Measurements from ENCODE around the gene OSBPL5. TPM values are rescaled to one million over a fixed set of nuclear protein-coding genes. Genes with fewer than 3 reads are reported as not detected.
A peak's percentile ranks its signal among the peaks of the same experiment; 100 is the strongest.

OSBPL5 gene
- total RNA-seq, 1 donor from 2014 or later = 16.6 TPM

DNA sequence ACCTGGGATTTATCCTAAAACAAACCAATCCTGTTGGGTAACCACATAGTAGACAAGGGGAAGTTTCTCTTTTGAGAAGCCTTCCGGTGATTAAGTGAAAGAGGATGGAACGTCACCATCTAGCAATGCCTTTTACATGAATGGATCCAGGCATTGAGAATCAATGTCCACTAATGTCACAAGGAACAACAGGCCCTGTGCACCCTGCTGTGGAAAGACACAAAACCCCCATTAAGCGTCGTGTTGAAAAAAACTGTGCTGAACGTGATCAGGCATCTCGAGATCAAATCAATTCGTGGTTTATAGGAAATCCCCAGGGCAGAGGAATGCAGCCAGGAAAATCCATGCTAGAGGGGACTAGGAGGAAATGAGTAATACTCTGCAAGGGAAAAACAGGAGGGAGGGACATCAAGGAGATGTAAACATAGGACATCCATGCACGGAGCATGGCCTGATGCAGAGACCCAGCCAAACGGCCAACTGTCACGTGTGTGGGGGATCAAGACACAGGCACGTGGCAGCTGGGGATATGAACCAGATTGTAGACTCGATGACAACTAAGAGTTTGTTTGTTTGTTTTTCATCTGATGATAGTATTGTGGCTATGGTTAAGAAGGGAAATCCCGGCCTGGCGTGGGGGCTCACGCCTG lies 69.3 kb downstream of the OSBPL5 start:
- intact Hi-C loops (cut with DNase I) = loop anchor here (10.0 kb wide), 1 partner anchor 121 kb away; no protein-coding TSS in a partner anchor
- DNase-seq (ENCODE audit: low spot score) = peak; percentile 75

DNA sequence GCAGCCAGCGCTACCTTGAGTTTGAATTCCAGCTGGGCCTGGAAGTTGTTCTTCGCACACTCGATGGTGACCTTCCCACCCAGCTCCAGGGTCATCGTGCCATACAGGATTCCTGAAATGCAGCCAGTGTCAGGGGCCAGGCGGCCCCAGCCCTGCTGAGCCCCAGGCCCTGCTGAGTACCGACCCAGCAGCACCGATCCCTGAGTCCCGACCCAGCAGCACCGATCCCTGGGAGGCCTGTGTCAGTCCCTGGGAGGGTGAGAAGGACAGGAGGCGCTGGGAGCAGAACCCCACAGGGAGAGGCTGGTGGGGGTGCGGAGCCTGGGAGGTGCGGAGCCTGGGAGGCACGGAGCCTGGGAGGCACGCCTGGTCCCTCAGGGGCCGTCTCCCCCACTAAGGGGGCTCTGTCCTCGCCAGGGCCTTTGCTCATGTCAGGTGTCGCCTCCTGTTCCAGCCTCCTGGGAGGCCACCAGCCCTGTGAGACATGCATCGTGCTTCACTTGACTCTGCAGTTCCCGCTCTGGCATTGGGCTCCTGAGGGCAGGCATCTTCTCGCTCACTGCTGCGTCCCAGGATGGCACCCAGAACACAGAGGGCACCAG lies 70.8 kb downstream of the OSBPL5 start:
- peak; percentile 69 for DNase-seq (ENCODE audit: low spot score)
- intact Hi-C loops (cut with DNase I) = loop anchor here (10.0 kb wide), 1 partner anchor 120 kb away; no protein-coding TSS in a partner anchor

DNA sequence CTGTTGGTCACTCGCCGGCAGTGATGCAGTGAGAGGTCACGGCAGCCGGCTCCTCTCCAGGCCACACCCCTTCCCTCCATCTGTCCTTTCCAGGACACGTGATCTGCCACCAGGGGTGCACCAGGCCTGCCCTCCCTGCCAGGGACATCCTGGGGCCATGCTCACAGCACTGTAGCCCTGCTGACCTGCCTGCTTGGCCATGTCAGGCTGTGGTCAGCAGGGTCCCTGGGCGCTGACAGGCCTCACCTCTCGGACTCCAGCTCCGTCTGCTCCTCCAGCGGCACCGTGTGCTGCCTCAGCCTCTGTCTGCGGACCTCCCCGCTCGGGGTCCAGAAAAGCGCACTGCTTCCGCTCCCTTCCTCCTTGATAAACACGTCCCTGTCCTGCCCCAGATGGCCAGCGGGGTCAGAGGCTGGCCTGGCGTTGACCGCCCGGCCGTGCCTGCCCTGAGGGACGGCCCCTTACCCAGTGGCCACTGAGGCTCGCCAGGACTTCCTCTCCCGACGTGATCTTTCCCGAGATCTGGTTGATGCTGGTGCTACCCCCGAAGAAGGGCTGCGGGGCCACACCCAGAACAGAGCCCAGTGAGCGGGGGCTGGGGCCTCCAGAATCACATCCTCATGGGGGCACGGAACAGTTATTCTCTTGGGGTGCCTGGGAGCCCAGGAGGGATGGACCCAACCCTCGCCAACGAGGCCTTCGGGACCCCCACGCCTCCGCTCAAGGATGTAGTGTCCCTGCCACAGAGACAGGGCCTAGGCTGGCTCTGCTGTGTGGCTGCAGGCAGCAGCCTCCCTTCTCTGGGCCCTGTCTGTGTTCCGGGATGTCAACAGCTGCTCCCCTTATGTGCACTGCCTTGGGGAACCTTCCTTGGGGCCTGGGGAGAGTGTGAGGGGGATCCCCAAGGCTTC lies 71.6 kb downstream of the OSBPL5 start:
- DNase-seq (ENCODE audit: low spot score) = peak; percentile 61
- intact Hi-C loops (cut with DNase I) = loop anchor here (10.0 kb wide), 1 partner anchor 119 kb away; no protein-coding TSS in a partner anchor

DNA sequence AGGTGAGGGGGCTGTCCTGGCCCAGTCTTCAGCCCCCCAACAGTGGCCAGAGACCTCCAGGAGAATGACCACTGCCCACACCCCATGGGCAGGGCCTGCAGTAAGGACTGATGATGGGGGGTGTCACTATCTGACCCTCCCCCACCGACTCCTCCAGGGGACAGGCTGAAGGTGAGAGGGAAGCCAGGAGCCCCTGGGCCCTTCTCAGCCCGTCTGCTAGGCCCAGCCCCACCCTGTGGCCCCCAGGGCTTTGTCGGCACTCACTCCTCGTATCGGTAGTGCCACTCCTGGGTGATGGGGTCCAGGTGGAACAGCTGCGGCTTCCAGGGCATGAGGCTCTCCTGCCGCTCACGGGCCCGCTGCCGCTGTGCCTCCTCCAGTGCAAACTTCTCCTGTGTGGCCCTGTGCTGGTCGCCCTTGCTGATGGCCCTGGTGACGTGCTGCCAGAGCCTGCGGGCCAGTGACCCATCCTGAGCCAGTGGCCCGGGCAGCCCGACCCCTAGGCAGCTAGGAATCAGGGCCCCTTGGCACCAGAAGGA lies 72.4 kb downstream of the OSBPL5 start:
- intact Hi-C loops (cut with DNase I) = loop anchor here (10.0 kb wide), 1 partner anchor 118 kb away; no protein-coding TSS in a partner anchor
- no peak for DNase-seq (ENCODE audit: low spot score)

DNA sequence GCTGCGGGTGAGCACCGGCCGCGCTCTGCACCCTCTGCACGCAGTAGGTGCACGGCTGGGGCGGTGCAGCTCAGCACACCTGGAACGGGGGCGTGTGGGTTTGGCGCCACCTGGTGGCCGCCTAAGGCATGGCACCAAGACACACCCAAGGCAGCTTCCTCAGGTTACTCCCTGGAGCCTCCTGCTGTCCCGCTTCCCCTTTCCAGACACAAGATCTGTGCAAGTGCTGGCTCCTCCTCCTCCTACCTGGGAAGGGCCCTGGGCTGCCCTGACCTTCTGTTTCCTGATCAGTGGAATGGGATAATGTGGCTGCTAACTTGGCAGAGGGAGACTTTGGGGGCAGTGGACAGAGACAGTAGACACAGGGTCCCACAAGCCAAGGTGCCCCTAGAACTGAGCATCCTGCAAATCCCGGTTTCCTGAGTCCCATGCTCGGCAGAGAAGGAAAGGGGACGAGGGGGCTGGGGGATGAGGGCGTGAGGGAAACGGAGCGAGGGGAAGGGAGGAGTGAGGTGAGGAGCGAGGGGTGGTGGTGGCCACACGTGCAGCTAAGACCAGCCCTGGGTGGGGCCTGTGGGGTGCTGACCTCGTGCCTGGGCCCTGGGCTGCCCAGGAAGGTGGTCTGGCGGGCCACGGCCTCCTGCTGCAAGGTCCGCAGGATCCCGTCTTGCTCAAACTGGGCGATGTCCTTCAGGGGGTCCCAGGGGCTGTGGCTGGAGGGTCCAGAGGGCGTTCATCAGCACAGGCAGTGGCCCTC lies 73.1 kb downstream of the OSBPL5 start:
- intact Hi-C loops (cut with DNase I) = loop anchor here (1.0 to 10.0 kb wide), 2 partner anchors 55 to 117 kb away; no protein-coding TSS in a partner anchor
- DNase-seq (ENCODE audit: low spot score) = peak; percentile 88

- intact Hi-C loops (cut with DNase I) = loop anchor here (1.0 to 10.0 kb wide), 2 partner anchors 54 to 116 kb away; no protein-coding TSS in a partner anchor
- peak; percentile 63 for DNase-seq (ENCODE audit: low spot score)
These were observed 73.8 kb downstream of the OSBPL5 start for GRCh38 chr11:3091081-3091845.

- intact Hi-C loops (cut with DNase I) = loop anchor here (10.0 kb wide), 1 partner anchor 115 kb away; no protein-coding TSS in a partner anchor
These were observed 74.8 kb downstream of the OSBPL5 start for GRCh38 chr11:3090096-3090901.

DNA sequence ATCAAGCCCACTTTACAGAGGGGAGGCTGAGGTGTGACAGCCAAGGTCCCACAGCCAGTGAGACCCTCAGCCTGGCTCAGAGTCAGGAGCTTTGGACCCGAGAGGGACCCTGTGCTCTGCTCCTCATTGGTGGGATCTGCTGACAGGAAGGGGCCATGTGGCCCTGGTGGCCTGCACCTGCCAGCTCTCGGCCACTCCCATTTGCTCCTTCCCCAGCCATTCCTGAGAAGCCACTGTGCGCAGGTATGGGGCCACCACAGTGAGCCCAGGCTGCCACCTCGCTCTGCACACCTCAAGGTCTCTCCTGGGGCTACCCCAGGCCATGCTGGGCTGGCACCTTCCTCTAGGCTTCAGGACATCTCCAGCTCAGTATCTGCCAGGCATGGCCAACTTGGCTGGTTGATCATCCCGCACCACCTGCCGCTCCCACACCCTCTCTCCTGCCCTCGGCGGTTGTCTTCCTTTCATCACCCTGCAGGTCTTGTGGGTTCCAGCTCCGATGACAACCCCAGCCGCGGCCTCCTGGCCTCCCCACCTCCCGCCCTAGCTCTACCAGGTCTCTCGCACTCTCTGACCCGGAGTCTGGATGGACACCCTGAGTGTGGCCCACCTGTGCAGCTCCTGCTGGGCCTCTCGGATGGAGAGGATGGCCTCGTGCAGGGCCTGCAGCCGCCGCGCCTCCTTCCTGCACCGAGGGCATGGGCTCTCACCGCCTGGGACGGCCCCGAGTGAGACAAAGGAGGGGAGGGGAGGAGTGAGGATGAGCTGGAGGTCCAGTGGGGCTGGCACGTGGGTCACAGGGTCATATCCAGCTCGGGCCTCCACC lies 75.7 kb downstream of the OSBPL5 start:
- intact Hi-C loops (cut with DNase I) = loop anchor here (10.0 kb wide), 1 partner anchor 115 kb away; no protein-coding TSS in a partner anchor
- DNase-seq (ENCODE audit: low spot score) = no peak

More at GRCh38 chr11:3090096-3090901, 74.8 kb downstream of the OSBPL5 start:
- DNase-seq (ENCODE audit: low spot score) = peak; percentile 50

- intact Hi-C loops (cut with DNase I) = no loop called here
- DNase-seq (ENCODE audit: low spot score) = peak; percentile 61
These were observed 76.3 kb downstream of the OSBPL5 start for GRCh38 chr11:3088806-3089205.

DNA sequence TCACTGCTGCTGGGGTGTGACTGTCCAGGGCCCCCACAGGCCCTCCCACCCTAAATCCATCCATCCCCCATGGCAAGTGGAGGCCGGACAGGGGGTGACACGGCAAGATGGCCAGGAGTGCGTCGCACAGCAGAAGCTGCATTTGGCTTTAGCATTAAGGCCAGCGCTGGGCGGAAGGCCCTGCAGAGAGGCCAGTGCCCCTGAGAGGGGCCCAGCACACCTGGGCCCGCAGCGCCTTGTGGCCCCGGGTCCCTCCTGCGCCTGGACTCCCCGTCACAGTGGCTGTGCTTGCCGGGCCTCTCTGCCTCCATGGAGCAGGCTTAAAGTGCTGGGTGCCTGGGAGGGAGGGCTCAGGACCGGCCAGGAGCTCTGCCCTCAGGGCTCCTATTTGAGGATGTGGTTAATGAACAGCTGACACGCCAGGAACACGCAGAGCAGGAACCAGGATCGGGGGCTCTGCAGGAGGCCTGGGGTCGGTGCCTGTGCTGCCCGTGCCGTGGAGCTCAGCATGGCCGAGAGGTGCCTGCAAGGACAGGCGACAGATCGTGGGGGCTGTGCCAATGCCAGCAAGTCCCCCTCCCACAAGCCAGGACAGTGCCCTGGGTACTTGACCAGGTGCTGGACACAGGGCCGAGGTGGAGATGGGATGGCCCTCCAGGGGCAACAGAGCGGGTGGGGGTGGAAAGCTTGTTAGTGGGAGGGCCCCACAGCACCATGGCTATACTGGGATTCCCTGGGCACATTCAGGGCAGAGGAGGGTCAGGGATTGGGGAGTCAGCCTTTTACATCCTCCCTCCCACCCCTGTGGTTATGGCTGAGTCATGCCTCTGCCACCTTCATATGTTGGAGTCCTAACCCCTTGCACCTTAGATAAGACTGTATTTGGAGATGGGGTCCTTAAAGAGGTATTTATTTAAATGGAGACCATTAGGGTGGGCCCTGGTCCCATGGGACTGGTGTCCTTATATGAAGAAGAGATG lies 77.0 kb downstream of the OSBPL5 start:
- peak; percentile 59 for DNase-seq (ENCODE audit: low spot score)
- intact Hi-C loops (cut with DNase I) = no loop called here

DNA sequence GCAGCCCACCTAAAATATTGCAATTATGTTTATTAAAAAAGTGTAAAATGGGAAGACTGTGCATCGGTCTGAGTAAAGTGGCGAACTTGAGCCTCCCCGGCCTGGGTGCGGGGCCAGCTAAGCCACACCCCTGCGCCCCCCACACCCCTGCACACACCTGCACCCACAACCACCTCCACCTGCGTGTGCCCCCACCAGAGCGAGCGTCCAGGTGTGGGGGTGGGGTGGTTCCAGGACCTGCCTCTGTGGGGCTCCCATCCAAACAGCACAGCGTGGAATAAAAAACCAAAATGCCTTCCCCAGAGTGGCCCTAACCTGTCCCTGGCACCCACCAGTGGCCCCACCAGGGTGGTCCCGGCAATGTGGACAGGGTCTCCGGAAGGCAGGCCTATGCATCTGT lies 77.7 kb downstream of the OSBPL5 start:
- no peak for DNase-seq (ENCODE audit: low spot score)
- intact Hi-C loops (cut with DNase I) = no loop called here

DNA sequence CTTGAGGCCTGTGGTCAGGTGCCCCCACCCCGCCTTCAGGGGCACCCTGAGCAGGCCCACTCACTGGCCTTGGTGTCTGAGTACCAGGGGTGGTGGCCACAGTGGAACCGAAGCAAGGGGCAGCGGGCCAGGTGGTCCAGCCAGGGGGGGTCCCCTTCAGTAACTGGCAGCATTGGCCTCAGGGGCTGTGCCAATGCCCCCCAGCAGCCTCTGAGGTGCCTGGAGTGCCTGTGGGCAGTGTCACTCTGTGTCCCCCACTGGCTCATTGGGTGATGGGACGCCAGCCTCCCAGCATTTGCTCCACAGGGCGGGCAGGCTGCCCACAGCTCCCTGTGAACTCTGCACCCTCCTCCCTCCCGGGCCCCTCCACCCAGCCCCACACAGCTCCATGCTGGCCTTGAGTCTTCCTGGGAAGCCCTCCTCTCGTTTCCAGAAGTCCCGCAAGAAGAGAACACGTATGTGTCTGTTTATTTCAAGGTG lies 78.4 kb downstream of the OSBPL5 start:
- intact Hi-C loops (cut with DNase I) = no loop called here
- DNase-seq (ENCODE audit: low spot score) = peak; percentile 64

GRCh38 chr11:3086114-3086513 lies 79.0 kb downstream of the OSBPL5 start:
- intact Hi-C loops (cut with DNase I) = no loop called here
- no peak for DNase-seq (ENCODE audit: low spot score)

GRCh38 chr11:3085052-3085451 lies 80.1 kb downstream of the OSBPL5 start:
- intact Hi-C loops (cut with DNase I) = no loop called here
- DNase-seq (ENCODE audit: low spot score) = peak; percentile 41

- intact Hi-C loops (cut with DNase I) = no loop called here
- DNase-seq (ENCODE audit: low spot score) = peak; percentile 53
These were observed 81.8 kb downstream of the OSBPL5 start for GRCh38 chr11:3083321-3083720.
